ENCODE results near the gene MALL.

DNA sequence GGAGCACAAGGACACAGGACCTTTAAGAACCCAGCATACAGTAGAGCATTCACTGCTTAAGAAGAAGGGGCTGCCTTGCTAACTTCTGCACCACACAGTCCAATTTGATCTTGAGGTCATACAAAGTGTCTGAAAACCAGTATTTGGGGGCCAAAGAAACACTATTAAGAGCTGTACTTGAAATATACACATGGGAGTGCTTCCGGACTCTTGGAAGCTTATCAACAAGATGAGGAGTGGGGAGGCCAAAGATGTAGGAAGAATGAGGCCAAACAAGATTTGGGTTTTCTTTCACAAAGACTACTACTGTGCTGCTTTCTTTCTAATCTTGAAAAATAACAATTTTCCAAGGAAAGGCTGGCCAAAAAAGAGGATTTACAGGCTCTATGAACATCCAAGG lies 24.8 kb upstream of the MALL start:
- TF ChIP-seq POLR2AphosphoS5 (IDR thresholded peaks at IDR 0.05), result no peak
- TF ChIP-seq, protein P1, sequence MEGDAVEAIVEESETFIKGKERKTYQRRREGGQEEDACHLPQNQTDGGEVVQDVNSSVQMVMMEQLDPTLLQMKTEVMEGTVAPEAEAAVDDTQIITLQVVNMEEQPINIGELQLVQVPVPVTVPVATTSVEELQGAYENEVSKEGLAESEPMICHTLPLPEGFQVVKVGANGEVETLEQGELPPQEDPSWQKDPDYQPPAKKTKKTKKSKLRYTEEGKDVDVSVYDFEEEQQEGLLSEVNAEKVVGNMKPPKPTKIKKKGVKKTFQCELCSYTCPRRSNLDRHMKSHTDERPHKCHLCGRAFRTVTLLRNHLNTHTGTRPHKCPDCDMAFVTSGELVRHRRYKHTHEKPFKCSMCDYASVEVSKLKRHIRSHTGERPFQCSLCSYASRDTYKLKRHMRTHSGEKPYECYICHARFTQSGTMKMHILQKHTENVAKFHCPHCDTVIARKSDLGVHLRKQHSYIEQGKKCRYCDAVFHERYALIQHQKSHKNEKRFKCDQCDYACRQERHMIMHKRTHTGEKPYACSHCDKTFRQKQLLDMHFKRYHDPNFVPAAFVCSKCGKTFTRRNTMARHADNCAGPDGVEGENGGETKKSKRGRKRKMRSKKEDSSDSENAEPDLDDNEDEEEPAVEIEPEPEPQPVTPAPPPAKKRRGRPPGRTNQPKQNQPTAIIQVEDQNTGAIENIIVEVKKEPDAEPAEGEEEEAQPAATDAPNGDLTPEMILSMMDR (IDR thresholded peaks at IDR 0.05), result no peak
- no peak for TF ChIP-seq POLR2A (IDR thresholded peaks at IDR 0.05)
- TF ChIP-seq EP300 (IDR thresholded peaks at IDR 0.05), result no peak

Measured in upper lobe of left lung (tissue), 4 donors.